KOPT-K1 (cell line): ENCODE measurements around the gene FKBP5.

ENCODE experiments used
- H3K27ac ChIP-seq: fragments of 200-600 bp; sonication (generic); 2 replicates; pipeline ENCODE4 v1.5.1; 2016; ENCODE audit warnings: antibody characterized with exemption, mild to moderate bottlenecking, low read depth, low read length; ENCODE audit not compliant: poor library complexity, severe bottlenecking
- H3K36me3 ChIP-seq: fragments of 200-600 bp; sonication (generic); 2 replicates; pipeline ENCODE4 v1.5.1; 2017; ENCODE audit warnings: antibody characterized with exemption, mild to moderate bottlenecking, low read length, moderate library complexity; ENCODE audit not compliant: insufficient read depth
- H3K9me3 ChIP-seq: fragments of 200-600 bp; sonication (generic); 2 replicates; pipeline ENCODE4 v1.5.1; 2017; ENCODE audit warnings: antibody characterized with exemption, low read length, mild to moderate bottlenecking; ENCODE audit not compliant: insufficient read depth, poor library complexity, severe bottlenecking

The FKBP5 gene

GRCh38 chr6:35668096-35668495 lies 20.6 kb downstream of the FKBP5 start:
- H3K36me3 ChIP-seq = no peaks in the 10 kb centered on the region; the same call in 1 of the 2 replicates
- H3K27ac ChIP-seq = no peak overlapping the region
- no peaks in the 10 kb centered on the region for H3K9me3 ChIP-seq

- no peaks in the 10 kb centered on the region for H3K36me3 ChIP-seq
- no peak overlapping the region for H3K27ac ChIP-seq
These were observed 23.1 kb downstream of the FKBP5 start for GRCh38 chr6:35665573-35665972.

GRCh38 chr6:35664945-35665344 lies 23.8 kb downstream of the FKBP5 start:
- no peaks in the 10 kb centered on the region for H3K9me3 ChIP-seq
- H3K36me3 ChIP-seq = no peaks in the 10 kb centered on the region
- H3K27ac ChIP-seq = no peak overlapping the region

More at GRCh38 chr6:35665573-35665972, 23.1 kb downstream of the FKBP5 start:
- no peaks in the 10 kb centered on the region for H3K9me3 ChIP-seq

GRCh38 chr6:35663447-35664235 lies 25.1 kb downstream of the FKBP5 start:
- H3K9me3 ChIP-seq = no peaks in the 10 kb centered on the region
- peak overlapping the region; percentile 13 for H3K27ac ChIP-seq
- no peaks in the 10 kb centered on the region for H3K36me3 ChIP-seq

GRCh38 chr6:35662999-35663398 lies 25.7 kb downstream of the FKBP5 start:
- Histone ChIP-seq H3K27ac (no peak overlapping the region), H3K36me3 (no peaks in the 10 kb centered on the region), H3K9me3 (no peaks in the 10 kb centered on the region)

GRCh38 chr6:35654883-35655282 lies 33.8 kb downstream of the FKBP5 start:
- Histone ChIP-seq H3K9me3 (peaks cover 17% of the 10 kb centered on the region), H3K36me3 (peaks cover 20% of the 10 kb centered on the region), H3K27ac (no peak overlapping the region)

GRCh38 chr6:35651244-35651643 lies 37.5 kb downstream of the FKBP5 start:
- Histone ChIP-seq H3K36me3 (peaks cover 23% of the 10 kb centered on the region; the same call in 1 of the 2 replicates), H3K9me3 (peaks cover 17% of the 10 kb centered on the region), H3K27ac (no peak overlapping the region)

- Histone ChIP-seq H3K36me3 (peaks cover 35% of the 10 kb centered on the region; the same call in 1 of the 2 replicates), H3K27ac (no peak overlapping the region), H3K9me3 (peaks cover 17% of the 10 kb centered on the region)
These were observed 38.7 kb downstream of the FKBP5 start for GRCh38 chr6:35650015-35650414.

GRCh38 chr6:35648203-35648602 lies 40.5 kb downstream of the FKBP5 start:
- H3K36me3 ChIP-seq = peaks cover 36% of the 10 kb centered on the region
- H3K27ac ChIP-seq = no peak overlapping the region
- peaks cover 7% of the 10 kb centered on the region for H3K9me3 ChIP-seq

- Histone ChIP-seq H3K9me3 (no peaks in the 10 kb centered on the region), H3K27ac (no peak overlapping the region), H3K36me3 (peaks cover 40% of the 10 kb centered on the region)
These were observed 41.3 kb downstream of the FKBP5 start for GRCh38 chr6:35647400-35647799.

GRCh38 chr6:35643162-35643535 lies 45.6 kb downstream of the FKBP5 start:
- peaks cover 79% of the 10 kb centered on the region for H3K36me3 ChIP-seq
- no peaks in the 10 kb centered on the region for H3K9me3 ChIP-seq
- no peak overlapping the region for H3K27ac ChIP-seq

GRCh38 chr6:35642471-35643161 lies 46.1 kb downstream of the FKBP5 start:
- Histone ChIP-seq H3K36me3 (peaks cover 81% of the 10 kb centered on the region), H3K9me3 (no peaks in the 10 kb centered on the region), H3K27ac (no peak overlapping the region)

- H3K27ac ChIP-seq = no peak overlapping the region
- peaks cover 89% of the 10 kb centered on the region for H3K36me3 ChIP-seq
- H3K9me3 ChIP-seq = no peaks in the 10 kb centered on the region
These were observed 48.6 kb downstream of the FKBP5 start for GRCh38 chr6:35640017-35640664.

- Histone ChIP-seq H3K9me3 (no peaks in the 10 kb centered on the region), H3K27ac (no peak overlapping the region), H3K36me3 (peaks cover 96% of the 10 kb centered on the region)
These were observed 50.0 kb downstream of the FKBP5 start for GRCh38 chr6:35638679-35639078.

GRCh38 chr6:35637911-35638310 lies 50.8 kb downstream of the FKBP5 start:
- H3K9me3 ChIP-seq = no peaks in the 10 kb centered on the region
- H3K36me3 ChIP-seq = peaks cover 96% of the 10 kb centered on the region
- H3K27ac ChIP-seq = no peak overlapping the region
